GM18909 (cell line): ENCODE measurements around the gene AGBL3.
"Not testable (repeated sequence)": the region's sequence is repeated elsewhere in the genome, so short reads cannot be mapped to it uniquely, and the experiment has no call there.

Source experiments
- ATAC-seq: cut with Tn5 transposase; IDR thresholded peaks from one replicate; pipeline ENCODE4 v1.9.1; 2021; ENCODE audit warnings: mild to moderate bottlenecking; ENCODE audit not compliant: unreplicated experiment, poor library complexity

Gene AGBL3

DNA sequence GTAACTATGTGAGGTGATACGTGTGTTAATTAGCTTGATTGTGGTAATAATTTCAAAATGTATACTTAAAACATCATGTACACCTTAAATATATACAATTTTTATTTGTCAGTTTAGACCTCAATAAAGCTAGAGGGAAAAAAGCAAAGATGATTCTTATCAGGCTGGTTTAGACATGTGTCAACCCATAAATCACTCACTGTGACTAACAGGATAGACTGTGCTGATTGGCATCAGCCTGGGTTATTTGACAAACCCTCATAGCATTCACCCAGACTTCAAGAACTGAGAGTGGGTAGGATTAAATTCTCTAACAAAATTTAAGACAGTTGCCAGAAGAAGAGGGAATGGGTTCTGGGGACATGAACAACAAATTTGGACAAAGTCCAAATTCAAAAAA, 87.8 kb downstream of the AGBL3 start:
- ATAC-seq: no peak

DNA sequence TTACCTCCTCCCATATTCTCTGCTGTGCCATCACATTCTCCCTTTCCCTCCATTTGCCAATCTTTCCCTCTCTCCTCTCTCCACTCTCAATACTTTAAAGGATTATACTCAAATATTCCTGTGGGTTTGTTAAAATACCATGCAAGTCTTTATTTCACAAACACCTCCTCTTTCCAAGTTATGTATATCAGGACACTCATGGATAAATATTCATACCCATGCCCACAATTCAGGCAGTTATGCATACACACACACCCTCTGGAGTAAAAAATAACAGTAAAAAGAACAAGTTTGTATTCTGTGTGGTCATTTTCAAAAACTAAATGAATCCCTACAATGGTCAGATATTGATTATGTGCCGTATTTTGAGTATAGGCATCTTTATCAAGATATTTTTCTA, 88.2 kb downstream of the AGBL3 start:
- ATAC-seq: no peak

DNA sequence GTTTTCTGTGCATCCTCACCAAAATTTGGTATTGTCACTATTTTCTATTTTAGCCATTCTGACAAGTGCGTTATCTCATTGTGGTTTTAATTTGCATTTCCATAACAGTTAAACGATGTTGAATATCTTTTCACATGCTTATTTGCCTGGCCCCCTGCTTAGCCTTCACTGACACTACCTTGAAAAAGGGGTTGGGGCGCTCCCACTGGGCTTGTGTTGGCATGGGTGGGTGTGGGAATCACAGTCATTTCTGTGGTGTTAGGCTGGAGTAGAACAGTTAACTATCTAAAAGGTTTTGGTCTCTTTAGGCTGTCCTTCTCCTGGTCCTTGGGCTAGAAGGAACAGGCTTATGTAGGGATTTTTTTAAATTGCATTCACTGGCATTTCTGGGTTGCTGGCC, 89.4 kb downstream of the AGBL3 start:
- ATAC-seq: no peak

DNA sequence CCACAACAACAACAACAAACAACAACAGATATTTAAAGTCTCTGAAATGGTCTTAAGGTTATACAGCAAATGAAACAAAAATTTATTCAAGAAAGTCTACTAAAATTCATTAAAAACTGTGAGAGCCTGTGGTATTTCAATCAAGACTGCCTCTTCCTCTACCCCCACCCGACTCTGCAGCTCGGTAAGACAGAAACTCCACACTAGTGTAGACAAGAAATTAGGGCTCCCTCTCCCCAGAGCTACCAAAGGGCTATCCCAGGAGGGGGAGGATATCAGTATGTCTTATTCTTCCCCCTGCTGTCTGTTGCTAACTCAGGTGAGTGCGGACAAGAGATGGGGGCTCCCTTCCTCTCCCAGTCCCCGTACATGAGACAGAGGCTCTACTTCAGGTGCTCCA, 90.6 kb downstream of the AGBL3 start:
- ATAC-seq: no peak

DNA sequence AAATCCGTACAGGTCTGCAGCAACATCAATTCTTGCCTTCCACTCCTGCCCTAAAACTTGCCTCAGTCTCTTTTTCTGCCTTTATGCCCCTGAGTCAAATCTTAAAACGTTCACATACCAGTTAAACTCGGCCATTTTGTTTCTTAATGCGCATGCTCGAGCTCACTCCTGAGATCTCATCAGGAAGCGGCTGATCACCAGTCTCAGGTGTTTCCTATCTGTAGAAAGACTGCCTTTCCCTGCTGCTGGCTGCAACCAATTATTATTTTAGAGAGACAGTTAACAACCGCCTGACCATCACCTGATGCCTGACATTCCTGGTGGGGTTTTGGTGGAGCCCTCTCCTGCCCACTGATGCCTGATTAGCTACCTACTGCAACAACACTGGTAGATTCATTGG, 91.3 kb downstream of the AGBL3 start:
- no peak for ATAC-seq

DNA sequence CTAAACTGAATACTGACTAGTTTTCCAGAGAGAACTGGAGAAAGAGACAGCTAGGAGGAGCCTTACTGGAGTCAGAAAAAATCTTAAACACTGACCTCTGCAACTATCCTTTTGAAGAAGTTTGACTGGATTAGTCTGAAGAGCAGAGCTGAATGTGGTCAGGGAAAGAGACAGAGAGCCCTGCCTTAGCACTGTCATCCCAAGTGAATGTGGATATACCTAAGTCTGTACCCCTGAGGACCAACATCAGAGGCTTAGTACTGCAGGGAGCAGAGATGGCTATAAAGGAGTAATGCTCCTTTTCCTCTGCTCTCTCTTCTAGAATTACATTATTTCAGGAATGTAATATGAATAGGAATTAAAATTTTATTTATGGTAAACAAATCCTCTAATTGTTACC, 91.7 kb downstream of the AGBL3 start:
- no peak for ATAC-seq

DNA sequence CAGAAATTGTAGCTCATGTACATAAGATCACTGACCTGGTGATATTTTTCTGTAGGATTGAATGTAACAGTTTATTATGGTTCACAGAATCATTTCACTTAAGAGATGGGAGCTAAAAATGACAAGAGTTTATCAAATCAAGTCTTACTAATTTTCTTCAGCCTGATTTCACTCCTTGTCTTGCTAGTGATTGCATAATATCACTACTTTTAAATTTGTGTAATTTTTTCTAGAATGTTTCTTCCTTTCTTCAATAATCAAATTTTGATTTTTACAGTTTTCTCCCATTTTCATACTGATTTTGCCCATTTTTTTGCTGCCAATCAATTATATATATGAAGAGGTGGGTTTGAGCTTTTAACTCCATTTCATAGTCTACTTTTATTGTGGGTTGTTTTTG, 92.8 kb downstream of the AGBL3 start:
- ATAC-seq: no peak

DNA sequence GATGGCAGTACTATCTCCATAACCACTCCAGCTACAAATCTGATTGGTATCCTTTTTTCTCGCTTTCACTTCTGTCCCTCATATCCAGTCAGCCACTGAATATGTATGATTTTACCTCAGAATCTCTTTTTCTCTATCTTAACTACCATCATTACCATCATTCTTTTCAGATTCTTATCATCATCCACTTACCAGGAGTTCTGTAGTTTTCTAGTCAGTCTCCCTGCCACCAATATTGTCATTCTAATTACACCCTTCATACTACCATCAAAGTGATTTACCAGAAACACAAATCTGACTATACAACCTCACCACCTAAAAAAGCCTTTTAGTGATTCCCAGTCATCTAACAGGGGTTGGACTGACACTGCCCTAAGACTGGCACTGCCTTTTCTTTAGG, 96.7 kb downstream of the AGBL3 start:
- ATAC-seq: no peak

DNA sequence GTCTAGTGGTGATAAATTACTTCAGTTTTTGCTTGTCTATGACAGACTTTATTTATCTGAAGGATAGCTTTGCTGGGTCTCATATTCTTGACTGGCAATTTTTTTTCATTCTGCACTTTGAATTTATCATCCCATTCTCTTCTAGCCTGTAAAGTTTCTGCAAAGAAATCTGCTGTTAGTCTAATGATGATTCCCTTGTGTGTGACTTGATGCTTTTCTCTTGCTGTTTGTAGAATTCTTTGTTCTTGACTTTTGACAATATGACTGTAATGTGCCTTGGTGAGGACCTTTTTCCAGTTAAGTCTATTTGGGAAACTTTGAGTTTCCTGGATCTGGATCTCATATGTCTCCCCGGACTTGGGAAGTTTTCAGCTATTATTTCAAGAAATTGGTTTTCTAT, 102.3 kb downstream of the AGBL3 start:
- no peak for ATAC-seq

DNA sequence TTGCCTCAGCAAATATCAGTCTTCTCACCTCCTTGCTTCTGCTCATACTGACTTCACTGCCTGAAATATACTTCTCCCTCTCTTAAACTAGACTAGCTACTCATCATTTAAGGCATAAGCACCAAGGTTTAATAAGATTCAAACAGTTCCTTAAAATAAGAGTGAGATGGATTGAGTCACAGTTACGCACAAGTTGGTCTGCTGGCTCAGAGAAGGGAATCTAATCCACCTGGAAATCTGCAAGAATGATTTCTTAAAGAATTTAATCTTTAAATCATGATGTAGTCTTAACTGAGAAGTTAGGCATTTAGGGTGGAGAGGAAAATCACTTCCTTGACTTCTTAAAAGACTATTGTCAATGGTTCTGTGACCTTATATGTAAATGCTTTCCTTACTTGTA, 105.4 kb downstream of the AGBL3 start:
- ATAC-seq: no peak

DNA sequence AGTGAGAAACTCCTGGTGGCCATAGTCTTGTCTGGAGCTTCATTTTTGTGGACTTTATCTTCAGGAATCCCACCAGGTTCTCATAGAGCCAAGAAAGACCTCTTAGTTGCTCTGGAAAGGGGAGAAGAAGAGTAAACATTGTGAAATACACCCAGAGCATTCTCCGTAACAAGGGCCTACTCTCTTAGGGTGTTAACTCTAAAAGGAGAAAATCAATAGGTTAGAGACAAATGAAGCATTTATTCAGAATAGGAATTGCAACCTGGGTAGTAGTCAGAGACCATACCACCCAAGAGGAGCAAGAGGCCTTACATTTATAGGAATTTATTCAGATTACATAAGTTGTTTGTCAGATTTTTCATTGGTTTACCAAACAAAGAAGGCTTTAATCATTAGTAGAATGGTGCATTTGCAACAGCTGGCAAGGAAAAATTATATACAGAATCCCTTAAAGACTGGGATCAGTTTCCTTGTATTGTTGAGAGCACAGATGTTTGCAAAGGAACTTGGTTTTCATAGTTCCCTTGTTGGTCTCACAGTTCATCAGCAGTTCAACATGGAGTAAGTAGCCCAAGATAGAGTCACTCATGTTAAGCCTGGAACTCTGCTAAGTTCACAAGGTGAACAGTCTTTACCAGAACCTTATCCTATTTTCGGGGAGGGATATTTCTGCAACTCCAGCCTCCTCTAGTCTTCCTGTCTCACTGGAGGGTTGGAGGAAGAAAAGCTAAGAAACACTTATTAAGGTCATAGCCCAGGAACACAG, 108.3 kb downstream of the AGBL3 start:
- ATAC-seq: no peak

DNA sequence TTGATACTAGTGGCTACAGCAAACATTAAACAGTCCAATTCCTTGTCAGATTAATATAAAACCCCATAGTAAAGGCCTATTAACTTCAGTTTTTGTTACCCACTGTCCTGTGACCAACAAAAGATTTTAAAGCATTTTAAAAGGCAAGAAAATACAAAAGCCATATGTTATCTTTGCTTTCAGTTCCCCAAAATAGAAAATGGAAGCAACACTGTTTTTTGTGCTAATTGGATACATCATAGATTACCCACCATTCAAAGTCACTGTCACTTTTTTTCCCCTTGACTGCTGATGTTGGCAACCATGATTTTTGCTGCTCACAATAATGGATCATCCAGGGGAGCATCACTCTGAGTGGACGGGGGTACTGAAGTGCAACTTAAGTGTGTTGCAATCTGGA, 109.1 kb downstream of the AGBL3 start:
- no peak for ATAC-seq

DNA sequence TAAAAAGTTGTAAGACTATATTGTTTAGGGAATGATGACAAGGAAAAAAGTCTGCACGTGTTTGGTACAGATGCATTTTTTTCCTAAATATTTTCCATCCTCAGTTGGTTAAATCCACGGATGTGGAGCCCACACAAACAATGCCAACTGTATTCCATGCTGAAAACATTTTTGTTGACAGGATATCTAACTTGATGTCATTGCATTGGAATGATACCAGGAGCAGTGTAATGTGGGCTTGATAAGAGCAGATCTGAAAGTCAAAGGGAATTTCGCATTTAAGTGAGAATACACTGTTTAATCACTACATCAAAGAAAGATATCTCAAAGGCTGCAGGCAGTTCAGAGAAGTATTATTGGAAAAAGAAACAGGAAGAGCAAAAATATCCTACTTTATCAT, 112.1 kb downstream of the AGBL3 start:
- ATAC-seq: no peak

DNA sequence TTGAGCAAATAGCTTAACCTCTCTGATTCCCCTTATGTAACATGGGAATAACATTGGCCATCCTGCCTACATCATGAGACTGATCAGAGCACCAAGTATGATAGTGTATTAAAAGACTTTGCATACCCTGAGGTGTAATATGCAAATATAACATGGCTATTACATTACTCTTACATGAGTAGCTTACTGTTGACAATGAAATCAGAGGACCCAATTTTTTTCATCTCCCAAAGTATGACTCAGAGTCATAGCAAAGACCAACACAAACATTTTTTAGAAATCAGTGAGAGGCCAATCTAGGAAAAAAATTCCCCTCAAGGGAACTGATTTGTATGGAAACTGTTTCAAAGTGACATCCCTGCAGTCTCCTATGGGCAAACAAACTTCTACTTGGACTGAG, 114.5 kb downstream of the AGBL3 start:
- no peak for ATAC-seq

DNA sequence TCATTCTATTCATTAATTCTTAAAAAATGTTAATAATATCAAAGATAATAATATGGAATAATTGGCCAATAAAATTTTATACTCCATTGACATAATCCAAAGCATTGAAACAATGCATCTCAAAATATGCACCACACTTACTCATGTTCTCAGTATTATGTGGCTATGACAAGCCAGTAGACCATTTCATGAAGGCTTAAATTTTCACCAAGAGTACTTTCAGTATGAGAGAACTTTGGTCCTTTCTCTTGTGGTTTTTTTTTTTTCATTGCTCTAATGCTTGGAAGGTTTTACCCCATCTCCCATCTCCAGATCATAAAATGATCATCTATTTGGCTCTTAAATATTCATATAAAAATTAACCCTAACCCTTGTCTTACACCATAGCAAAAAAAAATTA, 116.1 kb downstream of the AGBL3 start:
- ATAC-seq: peak; percentile 88

DNA sequence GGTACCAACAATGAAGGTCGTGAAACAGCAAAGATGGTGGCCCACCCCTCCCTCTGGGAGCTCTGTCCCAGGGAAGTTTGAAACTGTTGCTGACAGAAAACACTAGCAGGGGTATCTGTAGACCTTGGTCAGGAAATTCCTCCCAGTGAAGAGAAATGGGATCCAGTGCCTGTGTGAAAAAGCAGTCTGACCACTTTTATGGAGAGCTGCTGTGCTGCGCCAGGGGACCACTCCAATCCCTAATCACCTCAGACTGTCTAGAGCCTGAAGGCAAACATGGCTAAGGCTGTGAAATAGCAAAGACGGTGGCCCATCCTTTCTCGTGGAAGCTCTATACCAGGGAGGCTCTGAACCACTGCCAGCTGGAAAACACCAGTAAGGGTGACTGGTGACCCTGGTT, 123.3 kb downstream of the AGBL3 start:
- ATAC-seq: no peak

DNA sequence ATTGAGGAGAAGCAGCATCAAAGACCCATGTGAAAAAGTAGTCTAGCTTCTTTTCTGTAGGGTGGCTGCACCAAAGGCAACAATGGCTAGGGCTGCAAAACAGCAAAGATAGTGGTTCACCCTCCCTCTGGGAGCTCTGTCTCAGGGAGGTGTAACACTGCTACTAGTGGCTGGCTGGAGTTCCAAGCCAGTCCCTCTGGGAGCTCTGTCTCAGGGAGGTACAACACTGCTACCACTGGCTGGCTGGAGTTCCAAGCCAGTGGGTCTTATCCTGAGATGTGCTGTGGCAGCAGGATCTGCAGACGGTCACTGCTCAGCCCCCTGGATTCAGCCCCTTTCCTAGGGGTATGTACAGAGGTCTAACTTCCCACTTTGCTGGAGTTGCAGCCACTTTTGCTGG, 123.7 kb downstream of the AGBL3 start:
- no peak for ATAC-seq

DNA sequence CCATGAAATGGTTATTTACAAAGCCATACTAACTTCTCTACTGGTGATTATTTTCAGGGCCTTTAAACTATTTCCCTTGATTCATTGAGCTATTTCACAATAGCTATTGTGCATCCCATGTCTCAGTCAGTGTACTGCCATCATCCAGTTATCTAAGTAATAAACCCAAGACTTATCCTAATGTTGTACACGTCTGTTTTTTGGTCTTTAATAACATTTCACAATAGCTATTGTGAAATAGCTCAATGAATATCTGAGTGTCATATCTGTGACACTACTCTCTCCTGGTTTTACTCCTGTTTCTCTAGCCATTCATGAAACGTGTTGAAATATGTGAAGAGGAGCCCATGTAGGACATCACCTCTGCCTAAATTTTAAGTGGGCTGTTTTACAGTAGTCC, 125.1 kb downstream of the AGBL3 start:
- no peak for ATAC-seq

DNA sequence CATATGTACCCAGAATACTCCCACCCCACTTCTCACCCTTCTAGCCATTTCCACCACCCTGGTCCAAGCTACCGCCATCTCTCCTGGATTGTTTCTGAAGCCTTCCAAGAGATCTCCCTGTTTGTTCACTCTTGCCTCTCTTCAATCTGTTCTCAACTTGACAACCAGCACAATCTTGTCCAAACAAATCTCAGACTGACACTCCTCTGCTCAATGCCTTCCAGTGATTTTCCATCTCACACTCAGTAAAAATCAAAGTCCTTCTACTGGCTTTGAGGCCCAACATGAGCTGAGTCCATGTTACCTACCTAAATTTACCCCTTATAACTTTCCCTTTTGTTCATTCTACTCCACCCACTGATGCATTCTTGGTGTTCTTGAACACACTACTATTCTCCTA, 128.3 kb downstream of the AGBL3 start:
- ATAC-seq: no peak

DNA sequence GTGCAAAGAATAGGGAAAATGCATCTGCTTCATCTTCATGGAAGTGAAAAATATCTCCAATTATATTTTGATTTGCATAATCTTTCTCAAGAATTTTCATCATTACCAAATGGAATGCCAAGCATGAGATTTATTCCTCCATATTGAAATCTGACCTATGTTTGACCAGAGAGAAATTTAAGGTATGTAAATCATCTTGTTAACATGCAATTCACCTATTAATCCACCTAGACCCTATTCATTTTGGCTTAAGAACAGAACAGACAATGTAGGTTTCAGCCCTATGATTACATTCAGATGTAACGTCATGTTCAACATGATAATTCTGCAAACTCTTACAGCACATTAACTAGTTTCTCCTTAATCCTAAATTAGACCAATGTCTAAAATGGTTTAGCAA, 130.8 kb downstream of the AGBL3 start:
- no peak for ATAC-seq

DNA sequence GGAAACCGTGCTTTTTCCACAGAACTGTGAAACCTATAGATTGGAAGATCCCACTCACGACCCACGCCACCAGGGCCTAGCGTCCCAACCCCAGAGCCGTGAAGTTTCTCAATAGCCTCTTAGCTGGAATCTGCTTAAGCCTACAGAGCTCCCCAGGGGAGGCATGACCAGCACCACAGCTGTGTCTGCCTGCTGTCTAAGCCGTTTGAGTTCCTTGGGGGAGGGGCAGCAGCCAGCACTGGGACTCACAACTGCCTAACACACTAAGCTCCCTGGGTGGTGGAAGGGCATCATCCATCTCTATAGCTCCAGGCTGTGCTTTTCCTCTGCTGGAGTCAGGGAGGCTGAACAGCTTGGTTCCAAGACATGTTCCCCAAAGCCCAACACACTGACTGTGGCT, 135.6 kb downstream of the AGBL3 start:
- ATAC-seq: no peak

DNA sequence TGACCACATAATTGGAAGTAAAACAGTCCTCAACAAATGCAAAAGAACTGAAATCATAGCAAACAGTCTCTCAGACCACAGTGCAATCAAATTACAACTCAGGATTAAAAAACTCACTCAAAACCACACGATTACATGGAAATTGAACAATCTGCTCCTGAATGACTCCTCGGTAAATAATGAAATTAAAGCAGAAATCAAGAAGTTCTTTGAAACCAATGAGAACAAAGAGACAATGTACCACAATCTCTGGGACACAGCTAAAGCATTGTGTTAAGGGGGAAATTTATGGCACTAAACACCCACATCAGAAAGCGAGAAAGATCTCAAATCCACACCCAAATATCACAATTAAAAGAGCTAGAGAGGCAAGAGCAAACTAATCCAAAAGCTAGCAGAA, 138.3 kb downstream of the AGBL3 start:
- ATAC-seq: not testable (repeated sequence)

DNA sequence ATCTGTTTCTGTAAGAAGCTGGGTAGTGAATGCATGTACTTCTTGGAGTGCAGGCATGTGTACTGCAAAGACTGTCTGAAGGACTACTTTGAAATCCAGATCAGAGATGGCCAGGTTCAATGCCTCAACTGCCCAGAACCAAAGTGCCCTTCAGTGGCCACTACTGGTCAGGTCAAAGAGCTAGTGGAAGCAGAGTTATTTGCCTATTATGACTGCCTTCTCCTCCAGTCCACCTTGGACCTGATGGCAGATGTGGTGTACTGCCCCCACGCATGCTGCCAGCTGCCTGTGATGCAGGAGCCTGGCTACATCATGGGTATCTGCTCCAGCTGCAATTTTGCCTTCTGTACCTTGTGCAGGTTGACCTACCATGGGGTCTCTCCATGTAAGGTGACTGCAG, 142.6 kb downstream of the AGBL3 start:
- ATAC-seq: no peak
